Panc1 (cell line): ENCODE measurements around the gene CCDC9. TPM values are rescaled to one million over a fixed set of nuclear protein-coding genes. Genes with fewer than 3 reads are reported as not detected.

Experiments used
- ATAC-seq: fragments of 200-7000 bp; cut with Tn5 transposase; 2 replicates; pipeline ENCODE4 v1.9.1; 2020; ENCODE audit warnings: mild to moderate bottlenecking, moderate library complexity
- BruUV-seq: library from RNA; stranded (reverse); fragments of 400-500 nt; replicated peaks from 2 replicates; lab custom pipeline; 2021; lab: Mats Ljungman, UMichigan
- CTCF ChIA-PET: fragments of 300-600 bp; sonication (Branson Sonifier 250); formaldehyde crosslinking; loops from one replicate; lab custom pipeline; 2022; ENCODE audit warnings: antibody characterized with exemption; lab: Charles Lee
- POLR2A ChIA-PET: fragments of 300-600 bp; sonication (Branson Sonifier 250); formaldehyde crosslinking; loops from one replicate; lab custom pipeline; 2022; ENCODE audit warnings: antibody characterized with exemption; lab: Charles Lee
- DNase-seq: peaks from one replicate; pipeline ENCODE4 v3.0.0-alpha.2; 2010; ENCODE audit warnings: low read depth, low spot score
- H3K27ac ChIP-seq: 2 replicates; pipeline ENCODE4 v1.5.1; 2011; ENCODE audit warnings: mild to moderate bottlenecking, low read length, inconsistent platforms
- H3K27me3 ChIP-seq: fragments of 200-500 bp; sonication (Bioruptor generic); 2 replicates; pipeline ENCODE4 v1.6.0; 2014; ENCODE audit warnings: low read length, inconsistent platforms; ENCODE audit not compliant: control insufficient read depth, insufficient read depth
- H3K36me3 ChIP-seq: fragments of 200-500 bp; sonication (Bioruptor generic); 2 replicates; pipeline ENCODE4 v1.5.1; 2014; ENCODE audit warnings: inconsistent platforms, mild to moderate bottlenecking, low read length, moderate library complexity; ENCODE audit not compliant: control insufficient read depth, insufficient read depth
- H3K4me1 ChIP-seq: 2 replicates; pipeline ENCODE4 v1.5.1; 2011; ENCODE audit warnings: inconsistent platforms, mild to moderate bottlenecking, low read length, moderate library complexity; ENCODE audit not compliant: control insufficient read depth, insufficient read depth
- H3K4me3 ChIP-seq, 2 experiments: 2 replicates each; pipeline ENCODE4 v1.5.1; 2011 to 2012; ENCODE audit warnings: low read depth in 2 of 2, low read length in 2 of 2, mild to moderate bottlenecking in 2 of 2, inconsistent platforms in 1 of 2, moderate library complexity in 1 of 2
- H3K9me3 ChIP-seq: fragments of 200-500 bp; sonication (Bioruptor generic); 2 replicates; pipeline ENCODE4 v1.5.1; 2014; ENCODE audit warnings: low read depth, mild to moderate bottlenecking, inconsistent platforms, low read length, moderate library complexity; ENCODE audit not compliant: control insufficient read depth, insufficient read depth
- POLR2AphosphoS5 ChIP-seq: IDR thresholded peaks from 2 replicates; pipeline ENCODE4 v1.6.1; 2012; ENCODE audit warnings: mild to moderate bottlenecking, low read depth, low read length, moderate library complexity
- SIN3A ChIP-seq: IDR thresholded peaks from 2 replicates; pipeline ENCODE4 v1.6.1; 2012; ENCODE audit warnings: low read depth, mild to moderate bottlenecking, low read length, moderate library complexity, borderline replicate concordance; ENCODE audit not compliant: insufficient read depth
- TCF7L2 ChIP-seq: IDR thresholded peaks from 2 replicates; pipeline ENCODE4 v1.6.1; 2011; ENCODE audit warnings: mild to moderate bottlenecking, low read depth, low read length, inconsistent platforms
- in situ Hi-C: cut with HindIII; loops from 2 replicates; pipeline ENCODE4 v1.10.0; 2016; ENCODE audit warnings: low sequenced_read_pairs, low pct_unique_long_range_greater_than_20kb
- intact Hi-C: fragments of 100-400 bp; cut with micrococcal nuclease; formaldehyde crosslinking; loops from one replicate; pipeline ENCODE4 v1.10.0; 2022; ENCODE audit not compliant: unreplicated experiment
- total RNA-seq: library from RNA; stranded (reverse); gene quantifications from one replicate; pipeline ENCODE4 v1.2.1, GENCODE V29; 2021; ENCODE audit not compliant: unreplicated experiment
- TF ChIP-seq, protein P1 (sequence below), 2 experiments: IDR thresholded peaks; 2 replicates each; pipeline ENCODE4 v1.6.1; 2011 to 2012; ENCODE audit warnings: low read depth in 2 of 2, control low read depth in 1 of 2, low read length in 1 of 2, mild to moderate bottlenecking in 1 of 2, moderate library complexity in 1 of 2; ENCODE audit not compliant: insufficient read depth in 1 of 2
- TF ChIP-seq, protein P2 (sequence below): fragments of 450-650 bp; IDR thresholded peaks from 2 replicates; pipeline ENCODE4 v1.5.1; 2017; ENCODE audit warnings: mild to moderate bottlenecking

Gene CCDC9
- total RNA-seq, 1 experiment from 2014 or later, result 29.2 TPM

DNA sequence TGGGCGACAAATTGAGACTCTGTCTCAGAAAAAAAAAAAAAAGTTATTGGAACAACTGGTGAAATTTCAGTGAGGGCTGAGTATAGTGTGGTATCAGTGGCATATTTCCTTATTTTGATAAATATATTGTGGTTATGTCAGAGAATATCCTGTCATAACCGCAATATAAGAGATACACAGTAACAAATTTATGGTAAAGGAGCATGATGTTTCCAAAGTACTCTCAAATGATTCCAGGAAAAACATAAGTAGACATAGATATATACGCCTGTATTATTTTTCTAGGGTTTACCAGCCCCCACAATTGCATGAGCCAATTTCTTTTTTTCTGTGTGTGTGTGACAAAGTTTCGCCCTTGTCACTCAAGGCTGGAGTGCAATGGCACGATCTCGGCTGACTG, 47.6 kb downstream of the CCDC9 start:
- ChIA-PET POLR2A (no interaction called here), CTCF (no interaction called here)
- no peaks in the 10 kb centered on the region for H3K9me3 ChIP-seq
- TF ChIP-seq TCF7L2 (no peak), POLR2AphosphoS5 (no peak), SIN3A (no peak)
- TF ChIP-seq, protein P1, sequence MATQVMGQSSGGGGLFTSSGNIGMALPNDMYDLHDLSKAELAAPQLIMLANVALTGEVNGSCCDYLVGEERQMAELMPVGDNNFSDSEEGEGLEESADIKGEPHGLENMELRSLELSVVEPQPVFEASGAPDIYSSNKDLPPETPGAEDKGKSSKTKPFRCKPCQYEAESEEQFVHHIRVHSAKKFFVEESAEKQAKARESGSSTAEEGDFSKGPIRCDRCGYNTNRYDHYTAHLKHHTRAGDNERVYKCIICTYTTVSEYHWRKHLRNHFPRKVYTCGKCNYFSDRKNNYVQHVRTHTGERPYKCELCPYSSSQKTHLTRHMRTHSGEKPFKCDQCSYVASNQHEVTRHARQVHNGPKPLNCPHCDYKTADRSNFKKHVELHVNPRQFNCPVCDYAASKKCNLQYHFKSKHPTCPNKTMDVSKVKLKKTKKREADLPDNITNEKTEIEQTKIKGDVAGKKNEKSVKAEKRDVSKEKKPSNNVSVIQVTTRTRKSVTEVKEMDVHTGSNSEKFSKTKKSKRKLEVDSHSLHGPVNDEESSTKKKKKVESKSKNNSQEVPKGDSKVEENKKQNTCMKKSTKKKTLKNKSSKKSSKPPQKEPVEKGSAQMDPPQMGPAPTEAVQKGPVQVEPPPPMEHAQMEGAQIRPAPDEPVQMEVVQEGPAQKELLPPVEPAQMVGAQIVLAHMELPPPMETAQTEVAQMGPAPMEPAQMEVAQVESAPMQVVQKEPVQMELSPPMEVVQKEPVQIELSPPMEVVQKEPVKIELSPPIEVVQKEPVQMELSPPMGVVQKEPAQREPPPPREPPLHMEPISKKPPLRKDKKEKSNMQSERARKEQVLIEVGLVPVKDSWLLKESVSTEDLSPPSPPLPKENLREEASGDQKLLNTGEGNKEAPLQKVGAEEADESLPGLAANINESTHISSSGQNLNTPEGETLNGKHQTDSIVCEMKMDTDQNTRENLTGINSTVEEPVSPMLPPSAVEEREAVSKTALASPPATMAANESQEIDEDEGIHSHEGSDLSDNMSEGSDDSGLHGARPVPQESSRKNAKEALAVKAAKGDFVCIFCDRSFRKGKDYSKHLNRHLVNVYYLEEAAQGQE (IDR thresholded peaks at IDR 0.05; ENCODE audit: insufficient read depth in 1 of 2, low read depth in 2 of 2, low read length in 1 of 2), result no peak
- TF ChIP-seq, protein P2, sequence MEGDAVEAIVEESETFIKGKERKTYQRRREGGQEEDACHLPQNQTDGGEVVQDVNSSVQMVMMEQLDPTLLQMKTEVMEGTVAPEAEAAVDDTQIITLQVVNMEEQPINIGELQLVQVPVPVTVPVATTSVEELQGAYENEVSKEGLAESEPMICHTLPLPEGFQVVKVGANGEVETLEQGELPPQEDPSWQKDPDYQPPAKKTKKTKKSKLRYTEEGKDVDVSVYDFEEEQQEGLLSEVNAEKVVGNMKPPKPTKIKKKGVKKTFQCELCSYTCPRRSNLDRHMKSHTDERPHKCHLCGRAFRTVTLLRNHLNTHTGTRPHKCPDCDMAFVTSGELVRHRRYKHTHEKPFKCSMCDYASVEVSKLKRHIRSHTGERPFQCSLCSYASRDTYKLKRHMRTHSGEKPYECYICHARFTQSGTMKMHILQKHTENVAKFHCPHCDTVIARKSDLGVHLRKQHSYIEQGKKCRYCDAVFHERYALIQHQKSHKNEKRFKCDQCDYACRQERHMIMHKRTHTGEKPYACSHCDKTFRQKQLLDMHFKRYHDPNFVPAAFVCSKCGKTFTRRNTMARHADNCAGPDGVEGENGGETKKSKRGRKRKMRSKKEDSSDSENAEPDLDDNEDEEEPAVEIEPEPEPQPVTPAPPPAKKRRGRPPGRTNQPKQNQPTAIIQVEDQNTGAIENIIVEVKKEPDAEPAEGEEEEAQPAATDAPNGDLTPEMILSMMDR, result no peak
- H3K4me1 ChIP-seq, result 0 out of 2 replicates have a peak, but pooled peaks cover 2% of the 10 kb centered on the region
- no peaks in the 10 kb centered on the region for H3K36me3 ChIP-seq
- no peak for ATAC-seq
- no peaks in the 10 kb centered on the region for H3K27me3 ChIP-seq
- no TSS peak for BruUV-seq
- intact Hi-C loops (no loop called here), in situ Hi-C loops (no loop called here)
- no peak for DNase-seq
- no peak overlapping the region for H3K27ac ChIP-seq
- no peak overlapping the region for H3K4me3 ChIP-seq

GRCh38 chr19:47305309-47305751, 49.0 kb downstream of the CCDC9 start:
- intact Hi-C loops (no loop called here), in situ Hi-C loops (no loop called here)
- no peak for DNase-seq
- TF ChIP-seq, protein P1 (IDR thresholded peaks at IDR 0.05; ENCODE audit: insufficient read depth in 1 of 2, low read depth in 2 of 2, low read length in 1 of 2), result no peak
- TF ChIP-seq TCF7L2 (no peak), POLR2AphosphoS5 (no peak), SIN3A (no peak)
- TF ChIP-seq, protein P2, result peak; percentile 96
- peak; percentile 63; the same call in 1 of the 2 replicates for ATAC-seq
- H3K4me1 ChIP-seq, result 0 out of 2 replicates have a peak, but pooled peaks cover 2% of the 10 kb centered on the region
- ChIA-PET POLR2A (no interaction called here), CTCF (interaction anchor here (1.1 kb wide), 1 partner anchor 11 kb away, joined by 3 read pairs; no protein-coding TSS in a partner anchor)
- H3K27ac ChIP-seq, result no peak overlapping the region
- BruUV-seq, result TSS peak; percentile 56
- no peaks in the 10 kb centered on the region for H3K9me3 ChIP-seq
- no peaks in the 10 kb centered on the region for H3K36me3 ChIP-seq
- H3K4me3 ChIP-seq, result no peak overlapping the region
- H3K27me3 ChIP-seq, result no peaks in the 10 kb centered on the region
